Bronchial epithelial cell (primary cell): ENCODE measurements around the gene REEP3. TPM values are rescaled to one million over a fixed set of nuclear protein-coding genes. Genes with fewer than 3 reads are reported as not detected.
A peak's percentile ranks its signal among the peaks of the same experiment; 100 is the strongest.

Source experiments
- DNase-seq: peaks from one replicate; pipeline ENCODE4 v3.0.0-alpha.2; 2010; ENCODE audit warnings: low read depth
- FAIRE-seq: peaks from 2 replicates; lab custom pipeline; 2011; peaks lifted over from hg19 to GRCh38; lab: Jason Lieb, UNC
- H3K27me3 ChIP-seq: 2 replicates; pipeline ENCODE4 v1.5.1; 2011; ENCODE audit warnings: low read length; ENCODE audit not compliant: control insufficient read depth, insufficient read depth
- H3K36me3 ChIP-seq: 2 replicates; pipeline ENCODE4 v1.5.1; 2011; ENCODE audit warnings: low read length; ENCODE audit not compliant: control insufficient read depth, insufficient read depth
- H3K4me3 ChIP-seq: 2 replicates; pipeline ENCODE4 v1.5.1; 2011; ENCODE audit warnings: mild to moderate bottlenecking, low read depth, low read length, control low read depth
- CTCF ChIP-seq: IDR thresholded peaks from 2 replicates; pipeline ENCODE4 v1.5.1; 2011; ENCODE audit warnings: mild to moderate bottlenecking, moderate library complexity, low read length, control low read depth, inconsistent platforms; ENCODE audit not compliant: insufficient read depth, severe bottlenecking
- total RNA-seq: library from RNA; depleted of rRNA; stranded (reverse); fragments of >200 nt; gene quantifications from 2 replicates; pipeline ENCODE4 v1.2.1, GENCODE V29; 2014

REEP3 gene
- total RNA-seq, 1 donor from 2014 or later, result 52.1 TPM

GRCh38 chr10:63630085-63630930 is 109.1 kb downstream of the REEP3 start:
- DNase-seq (peak; percentile 71), FAIRE-seq (no peak)
- no peak for TF ChIP-seq CTCF
- Histone ChIP-seq H3K4me3 (peak overlapping the region; percentile 67), H3K36me3 (no peaks in the 10 kb centered on the region), H3K27me3 (no peaks in the 10 kb centered on the region)

DNA sequence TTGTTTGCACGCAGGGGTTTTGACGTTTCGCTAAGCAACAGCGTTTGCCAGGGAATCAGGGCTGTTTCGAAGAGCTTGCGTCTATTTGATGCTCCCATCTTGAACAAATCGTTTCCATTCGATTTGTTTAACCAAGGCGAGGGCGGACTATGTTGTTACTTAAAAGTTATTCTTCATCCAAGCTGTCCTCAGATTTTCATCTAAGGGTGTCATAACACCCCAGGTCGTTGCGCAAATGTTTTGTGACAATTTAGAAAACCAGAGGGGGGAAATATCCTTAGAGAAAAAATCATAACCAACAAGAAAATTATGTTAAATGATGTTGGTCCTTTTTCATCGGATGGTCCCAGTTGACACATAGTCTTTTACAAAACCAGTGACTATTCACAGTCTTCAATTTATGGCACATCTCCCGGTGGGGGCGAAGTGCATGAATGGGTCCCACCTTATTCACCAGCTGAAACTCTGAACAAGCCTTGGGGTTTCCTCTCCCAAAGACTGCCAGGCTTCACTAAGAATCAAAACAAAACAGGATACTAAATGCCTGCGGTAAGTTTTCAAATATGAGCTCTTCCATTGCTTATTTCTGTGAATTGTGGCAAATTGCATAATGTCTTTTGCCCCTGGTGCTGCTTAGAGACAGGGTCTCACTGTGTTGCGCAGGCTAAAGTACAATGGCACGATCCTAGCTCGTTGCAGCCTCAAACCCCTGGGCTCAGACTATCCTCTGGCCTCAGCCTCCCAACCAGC is 109.9 kb downstream of the REEP3 start:
- FAIRE-seq (no peak), DNase-seq (no peak)
- Histone ChIP-seq H3K4me3 (peak overlapping the region; percentile 67), H3K36me3 (no peaks in the 10 kb centered on the region), H3K27me3 (no peaks in the 10 kb centered on the region)
- no peak for TF ChIP-seq CTCF

DNA sequence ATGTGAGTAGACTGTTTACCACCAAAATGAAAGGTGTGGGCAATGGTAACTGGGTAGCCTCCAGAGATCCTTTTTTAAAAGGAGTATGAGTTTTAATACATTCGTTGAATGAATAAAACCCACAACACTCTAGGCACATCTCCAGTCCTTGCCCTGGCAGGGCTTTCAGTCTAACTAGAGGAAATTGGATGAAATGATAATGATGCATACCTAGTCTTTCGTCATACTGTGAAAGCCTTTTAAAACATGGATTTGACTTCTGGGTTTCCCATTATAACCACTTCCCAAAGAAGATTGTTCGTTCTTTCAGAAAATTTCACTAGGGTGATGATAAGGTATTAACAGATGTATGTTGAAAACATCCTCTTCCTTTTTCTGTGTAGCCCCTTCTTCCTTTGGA is 110.8 kb downstream of the REEP3 start:
- no peak for FAIRE-seq
- H3K4me3 ChIP-seq, result no peak overlapping the region
- H3K36me3 ChIP-seq, result no peaks in the 10 kb centered on the region
- no peak for TF ChIP-seq CTCF
- no peak for DNase-seq
- no peaks in the 10 kb centered on the region for H3K27me3 ChIP-seq

- H3K27me3 ChIP-seq, result no peaks in the 10 kb centered on the region
- TF ChIP-seq CTCF, result peak; percentile 57
- H3K4me3 ChIP-seq, result no peak overlapping the region
- H3K36me3 ChIP-seq, result no peaks in the 10 kb centered on the region
- DNase-seq (peak; percentile 46), FAIRE-seq (no peak)
These were observed 112.7 kb downstream of the REEP3 start for GRCh38 chr10:63633677-63634487.

DNA sequence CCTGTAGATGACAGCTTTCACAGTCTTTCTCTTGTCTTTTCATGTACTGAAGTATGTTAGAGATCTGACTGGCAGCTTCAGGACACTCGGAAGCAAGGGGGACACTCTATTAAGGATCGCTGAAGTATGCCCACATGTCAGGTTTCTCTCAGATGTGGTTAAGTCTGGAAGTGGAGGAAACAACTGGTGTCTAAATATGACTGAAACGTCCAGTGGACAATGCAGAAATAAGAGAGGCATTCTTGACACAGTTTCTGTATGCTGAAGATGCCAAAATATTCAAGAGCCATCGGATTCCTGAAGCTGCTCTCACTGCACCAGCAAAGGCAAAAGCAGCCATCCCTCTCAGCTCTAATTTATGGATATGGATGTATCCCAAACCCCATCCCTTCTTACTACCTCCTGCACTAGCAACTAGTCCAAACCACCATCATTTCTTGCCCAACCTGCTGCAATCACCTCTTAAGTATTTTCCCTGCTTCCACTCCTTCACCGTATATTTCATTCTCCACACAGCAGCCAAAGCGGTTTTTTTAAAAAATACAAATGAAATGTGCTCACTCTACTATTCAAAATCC is 113.4 kb downstream of the REEP3 start:
- TF ChIP-seq CTCF, result no peak
- H3K4me3 ChIP-seq, result no peak overlapping the region
- FAIRE-seq (no peak), DNase-seq (no peak)
- no peaks in the 10 kb centered on the region for H3K27me3 ChIP-seq
- H3K36me3 ChIP-seq, result no peaks in the 10 kb centered on the region
